ENCODE results near the gene MPPED2.

DNA sequence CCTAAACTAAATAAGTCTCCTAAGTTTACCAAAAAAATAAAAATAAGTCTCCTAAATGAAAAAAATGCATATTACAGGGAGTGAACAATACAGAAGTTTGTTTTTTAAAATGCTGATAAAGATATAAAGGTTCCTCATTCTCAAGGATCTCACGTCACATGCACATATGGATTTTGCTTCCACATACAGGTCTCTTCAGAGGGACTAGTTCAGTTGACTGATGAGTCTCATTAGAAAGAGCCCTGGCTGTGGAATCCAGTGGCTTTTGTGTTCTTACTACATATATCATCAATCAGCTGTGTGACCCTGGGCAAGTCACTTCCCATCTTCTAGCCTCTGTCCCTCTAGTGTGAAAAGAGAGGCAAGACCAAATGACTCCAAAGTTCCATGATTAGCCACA is 43.1 kb downstream of the MPPED2 start:
- TF ChIP-seq POLR2A (IDR thresholded peaks at IDR 0.05) = no peak
- TF ChIP-seq, protein P1, sequence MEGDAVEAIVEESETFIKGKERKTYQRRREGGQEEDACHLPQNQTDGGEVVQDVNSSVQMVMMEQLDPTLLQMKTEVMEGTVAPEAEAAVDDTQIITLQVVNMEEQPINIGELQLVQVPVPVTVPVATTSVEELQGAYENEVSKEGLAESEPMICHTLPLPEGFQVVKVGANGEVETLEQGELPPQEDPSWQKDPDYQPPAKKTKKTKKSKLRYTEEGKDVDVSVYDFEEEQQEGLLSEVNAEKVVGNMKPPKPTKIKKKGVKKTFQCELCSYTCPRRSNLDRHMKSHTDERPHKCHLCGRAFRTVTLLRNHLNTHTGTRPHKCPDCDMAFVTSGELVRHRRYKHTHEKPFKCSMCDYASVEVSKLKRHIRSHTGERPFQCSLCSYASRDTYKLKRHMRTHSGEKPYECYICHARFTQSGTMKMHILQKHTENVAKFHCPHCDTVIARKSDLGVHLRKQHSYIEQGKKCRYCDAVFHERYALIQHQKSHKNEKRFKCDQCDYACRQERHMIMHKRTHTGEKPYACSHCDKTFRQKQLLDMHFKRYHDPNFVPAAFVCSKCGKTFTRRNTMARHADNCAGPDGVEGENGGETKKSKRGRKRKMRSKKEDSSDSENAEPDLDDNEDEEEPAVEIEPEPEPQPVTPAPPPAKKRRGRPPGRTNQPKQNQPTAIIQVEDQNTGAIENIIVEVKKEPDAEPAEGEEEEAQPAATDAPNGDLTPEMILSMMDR (IDR thresholded peaks at IDR 0.05) = no peak

All from lower leg skin (tissue), 3 donors.